H9 (cell line): ENCODE results near the gene MAP3K12. TPM values are rescaled to one million over a fixed set of nuclear protein-coding genes. Genes with fewer than 3 reads are reported as not detected.
A peak's percentile ranks its signal among the peaks of the same experiment; 100 is the strongest.

Experiments
- DNase-seq: peaks from one replicate; pipeline ENCODE4 v3.0.0-alpha.2; 2017
- H2AFZ ChIP-seq: one replicate; pipeline ENCODE4 v1.6.1; 2013; ENCODE audit warnings: mild to moderate bottlenecking, low read length, control low read depth, moderate library complexity
- H2AK5ac ChIP-seq: 2 replicates; pipeline ENCODE4 v1.6.1; 2013; ENCODE audit warnings: low read length, control low read depth, mixed read lengths; ENCODE audit not compliant: insufficient read length
- H2BK120ac ChIP-seq: one replicate; pipeline ENCODE4 v1.6.1; 2013; ENCODE audit warnings: low read depth, mild to moderate bottlenecking, low read length, control low read depth, inconsistent platforms; ENCODE audit not compliant: poor library complexity, severe bottlenecking
- H2BK12ac ChIP-seq: 2 replicates; pipeline ENCODE4 v1.6.1; 2013; ENCODE audit warnings: low read length, control low read depth, mixed read lengths, low read depth; ENCODE audit not compliant: insufficient read length
- H2BK15ac ChIP-seq: 2 replicates; pipeline ENCODE4 v1.6.1; 2013; ENCODE audit warnings: low read depth, low read length, control low read depth
- H2BK20ac ChIP-seq: one replicate; pipeline ENCODE4 v1.6.1; 2013; ENCODE audit warnings: low read depth, mild to moderate bottlenecking, low read length, control low read depth, inconsistent platforms; ENCODE audit not compliant: poor library complexity, severe bottlenecking
- H2BK5ac ChIP-seq: 2 replicates; pipeline ENCODE4 v1.6.1; 2013; ENCODE audit warnings: low read length, control low read depth, mixed read lengths; ENCODE audit not compliant: insufficient read length
- H3K14ac ChIP-seq: 2 replicates; pipeline ENCODE4 v1.6.1; 2013; ENCODE audit warnings: low read length, control low read depth; ENCODE audit not compliant: insufficient read depth
- H3K18ac ChIP-seq: 2 replicates; pipeline ENCODE4 v1.6.1; 2013; ENCODE audit warnings: low read depth, mild to moderate bottlenecking, mixed read lengths, low read length, control low read depth; ENCODE audit not compliant: insufficient read length
- H3K23ac ChIP-seq: 2 replicates; pipeline ENCODE4 v1.6.1; 2013; ENCODE audit warnings: low read length, control low read depth, mixed read lengths, low read depth; ENCODE audit not compliant: insufficient read length
- H3K23me2 ChIP-seq: 2 replicates; pipeline ENCODE4 v1.6.1; 2013; ENCODE audit warnings: low read depth, mild to moderate bottlenecking, mixed read lengths, low read length, control low read depth; ENCODE audit not compliant: insufficient read length, poor library complexity, severe bottlenecking
- H3K27ac ChIP-seq: 2 replicates; pipeline ENCODE4 v1.5.1; 2013; ENCODE audit warnings: low read length, control low read depth, mixed read lengths, low read depth; ENCODE audit not compliant: insufficient read length
- H3K27me3 ChIP-seq: 2 replicates; pipeline ENCODE4 v1.6.1; 2013; ENCODE audit warnings: low read length, control low read depth, inconsistent platforms; ENCODE audit not compliant: insufficient read depth
- H3K4ac ChIP-seq: 2 replicates; pipeline ENCODE4 v1.6.1; 2013; ENCODE audit warnings: low read depth, mild to moderate bottlenecking, control low read depth, inconsistent platforms, low read length, moderate library complexity
- H3K4me1 ChIP-seq: 2 replicates; pipeline ENCODE4 v1.6.1; 2013; ENCODE audit warnings: low read length, control low read depth, inconsistent platforms; ENCODE audit not compliant: insufficient read depth
- H3K4me2 ChIP-seq: 2 replicates; pipeline ENCODE4 v1.6.1; 2013; ENCODE audit warnings: low read length, control low read depth, mixed read lengths; ENCODE audit not compliant: insufficient read length, insufficient read depth
- H3K56ac ChIP-seq: 2 replicates; pipeline ENCODE4 v1.6.1; 2013; ENCODE audit warnings: low read depth, mild to moderate bottlenecking, mixed read lengths, low read length, control low read depth; ENCODE audit not compliant: insufficient read length
- H3K79me1 ChIP-seq: 2 replicates; pipeline ENCODE4 v1.6.1; 2013; ENCODE audit warnings: low read depth, mild to moderate bottlenecking, moderate library complexity, low read length, control low read depth, inconsistent platforms; ENCODE audit not compliant: insufficient read depth, poor library complexity, severe bottlenecking
- H3K79me2 ChIP-seq: 2 replicates; pipeline ENCODE4 v1.6.1; 2013; ENCODE audit warnings: low read length, control low read depth, inconsistent platforms; ENCODE audit not compliant: insufficient read depth
- H3K9ac ChIP-seq: 2 replicates; pipeline ENCODE4 v1.6.1; 2013; ENCODE audit warnings: low read length, control low read depth, mixed read lengths; ENCODE audit not compliant: insufficient read length; ENCODE audit errors: extremely low read depth
- H3K9me3 ChIP-seq: one replicate; pipeline ENCODE4 v1.6.1; 2013; ENCODE audit warnings: low read depth, low read length, inconsistent platforms; ENCODE audit not compliant: control insufficient read depth
- H3T11ph ChIP-seq: one replicate; pipeline ENCODE4 v1.6.1; 2013; ENCODE audit warnings: mild to moderate bottlenecking, low read length, control low read depth, inconsistent platforms
- H4K20me1 ChIP-seq: one replicate; pipeline ENCODE4 v1.6.1; 2013; ENCODE audit not compliant: control insufficient read depth, insufficient read length, insufficient read depth
- H4K5ac ChIP-seq: 2 replicates; pipeline ENCODE4 v1.6.1; 2013; ENCODE audit warnings: low read depth, mild to moderate bottlenecking, mixed read lengths, low read length, control low read depth; ENCODE audit not compliant: insufficient read length
- H4K8ac ChIP-seq: replicated peaks from 2 replicates; pipeline ENCODE4 v1.6.1; 2013; ENCODE audit warnings: low read length, control low read depth, mixed read lengths, low read depth; ENCODE audit not compliant: insufficient read length
- H4K91ac ChIP-seq: 2 replicates; pipeline ENCODE4 v1.6.1; 2013; ENCODE audit warnings: low read depth, mild to moderate bottlenecking, moderate library complexity, mixed read lengths, low read length, control low read depth; ENCODE audit not compliant: insufficient read length
- H3K27ac Mint-ChIP-seq, 3 experiments: 2 replicates in 2 of 3; 3 replicates in 1 of 3; pipeline ENCODE4 v1.8.0; 2020 to 2021; ENCODE audit warnings: mixed read lengths in 3 of 3, mild to moderate bottlenecking in 1 of 3, moderate library complexity in 1 of 3
- H3K27me3 Mint-ChIP-seq: 2 replicates; pipeline ENCODE4 v1.8.0; 2021; ENCODE audit warnings: low read depth, mild to moderate bottlenecking, moderate library complexity, mixed read lengths
- H3K36me3 Mint-ChIP-seq, 3 experiments: 2 replicates in 2 of 3; 3 replicates in 1 of 3; pipeline ENCODE4 v1.8.0; 2020 to 2021; ENCODE audit warnings: low read depth in 3 of 3, mixed read lengths in 3 of 3; ENCODE audit not compliant: insufficient read depth in 1 of 3
- H3K4me1 Mint-ChIP-seq, 2 experiments: 2 replicates each; pipeline ENCODE4 v1.8.0; 2020; ENCODE audit warnings: mixed read lengths in 2 of 2
- H3K4me3 Mint-ChIP-seq, 2 experiments: 2 replicates in 1 of 2; 3 replicates in 1 of 2; pipeline ENCODE4 v1.8.0; 2020 to 2021; ENCODE audit warnings: mild to moderate bottlenecking in 2 of 2, mixed read lengths in 2 of 2, moderate library complexity in 1 of 2
- H3K9me3 Mint-ChIP-seq, 2 experiments: 2 replicates in 1 of 2; 3 replicates in 1 of 2; pipeline ENCODE4 v1.8.0; 2020; ENCODE audit warnings: mild to moderate bottlenecking in 2 of 2, mixed read lengths in 2 of 2, moderate library complexity in 1 of 2
- WGBS: extraction: QIAGEN DNeasy Blood & Tissue Kit; methylation state at CpG from one replicate; pipeline ENCODE4 v1.1.7; 2013; ENCODE audit warnings: missing lambda C conversion rate, low lambda C conversion rate, mixed read lengths; ENCODE audit not compliant: insufficient read length; ENCODE audit errors: extremely low coverage; 5-methylcytosine and 5-hydroxymethylcytosine counted together
- total RNA-seq: library from RNA; stranded (reverse); gene quantifications from 2 replicates; pipeline ENCODE4 v1.2.1, GENCODE V29; 2021
- TF ChIP-seq, protein P1 (sequence below): fragments of 200-600 bp; sonication (generic); conservative IDR thresholded peaks from 3 replicates; pipeline ENCODE4 v1.8.0; 2021; ENCODE audit warnings: antibody characterized with exemption, mild to moderate bottlenecking

MAP3K12 gene
- total RNA-seq, 1 experiment from 2014 or later = 22.3 TPM

DNA sequence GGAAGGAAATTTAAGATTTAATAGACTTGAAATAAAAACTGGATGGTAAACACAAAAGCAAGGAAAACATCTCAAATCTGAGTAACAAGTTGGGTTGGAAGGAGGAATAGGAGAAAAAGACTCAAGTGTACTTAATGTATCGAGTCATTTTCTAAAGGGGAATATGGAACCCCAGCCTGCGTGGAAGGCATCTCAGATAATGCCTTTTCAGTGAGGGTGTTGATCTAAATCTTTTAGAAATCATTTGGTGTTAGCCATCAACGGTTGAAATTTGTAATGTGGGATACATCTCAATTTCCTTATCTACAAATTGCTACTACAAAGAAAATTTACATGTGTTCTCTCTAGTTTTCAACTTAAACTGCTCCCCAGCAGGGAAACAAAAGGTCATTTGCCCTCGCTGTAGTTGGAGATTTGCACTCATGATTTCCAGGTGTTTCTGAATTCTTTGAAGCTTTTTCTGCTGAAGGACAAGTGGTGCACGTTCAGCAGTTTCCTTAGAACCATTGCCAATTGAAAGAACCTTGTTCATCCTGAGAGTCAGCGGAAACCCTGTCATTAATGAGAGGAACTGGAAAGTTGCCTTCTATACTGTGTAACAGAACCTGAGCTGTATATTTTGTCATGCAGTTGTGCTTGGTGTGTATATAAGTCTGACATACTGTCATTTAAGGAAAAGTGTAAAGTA is 45.2 kb downstream of the MAP3K12 start:
- H2BK120ac ChIP-seq = no peak overlapping the region
- H3T11ph ChIP-seq = no peak overlapping the region
- no peak overlapping the region for H3K4ac ChIP-seq
- H2AFZ ChIP-seq = no peak overlapping the region
- no peaks in the 10 kb centered on the region for H3K23me2 ChIP-seq
- no peak overlapping the region for H2AK5ac ChIP-seq
- no peaks in the 10 kb centered on the region for H3K4me1 ChIP-seq
- H3K27ac ChIP-seq = no peak overlapping the region
- peaks cover 20 to 38% of the 10 kb centered on the region in 2 experiments for H3K4me1 Mint-ChIP-seq
- no peaks in the 10 kb centered on the region for H3K9me3 ChIP-seq
- no peak overlapping the region for H4K5ac ChIP-seq
- H3K4me2 ChIP-seq = peak overlapping the region; percentile 7
- no peak overlapping the region for H3K9ac ChIP-seq
- no peak overlapping the region for H4K91ac ChIP-seq
- H3K36me3 Mint-ChIP-seq = peaks cover 46 to 63% (median 60%) of the 10 kb centered on the region in 3 experiments
- H3K27me3 Mint-ChIP-seq = no peaks in the 10 kb centered on the region
- peaks cover 23% of the 10 kb centered on the region for H3K79me2 ChIP-seq
- H3K56ac ChIP-seq = no peak overlapping the region
- H2BK20ac ChIP-seq = no peak overlapping the region
- peaks cover 3% of the 10 kb centered on the region for H3K79me1 ChIP-seq
- no peaks in the 10 kb centered on the region for H3K27me3 ChIP-seq
- no peak overlapping the region for H3K14ac ChIP-seq
- no peaks in the 10 kb centered on the region for H4K20me1 ChIP-seq
- WGBS = no CpG with 5 or more reads among the region's 6 CpGs
- H3K27ac Mint-ChIP-seq = peak overlapping the region in 2 of 3 experiments; percentile 49 to 87; a peak in 4 of 7 replicates
- H4K8ac ChIP-seq = no peak overlapping the region
- H3K23ac ChIP-seq = no peak overlapping the region
- no peak overlapping the region for H2BK15ac ChIP-seq
- H2BK5ac ChIP-seq = no peak overlapping the region
- no peak for DNase-seq
- no peak overlapping the region for H2BK12ac ChIP-seq
- H3K4me3 Mint-ChIP-seq = peak overlapping the region; percentile 97
- no peaks in the 10 kb centered on the region; a peak in 1 of 5 replicates for H3K9me3 Mint-ChIP-seq
- TF ChIP-seq, protein P1, sequence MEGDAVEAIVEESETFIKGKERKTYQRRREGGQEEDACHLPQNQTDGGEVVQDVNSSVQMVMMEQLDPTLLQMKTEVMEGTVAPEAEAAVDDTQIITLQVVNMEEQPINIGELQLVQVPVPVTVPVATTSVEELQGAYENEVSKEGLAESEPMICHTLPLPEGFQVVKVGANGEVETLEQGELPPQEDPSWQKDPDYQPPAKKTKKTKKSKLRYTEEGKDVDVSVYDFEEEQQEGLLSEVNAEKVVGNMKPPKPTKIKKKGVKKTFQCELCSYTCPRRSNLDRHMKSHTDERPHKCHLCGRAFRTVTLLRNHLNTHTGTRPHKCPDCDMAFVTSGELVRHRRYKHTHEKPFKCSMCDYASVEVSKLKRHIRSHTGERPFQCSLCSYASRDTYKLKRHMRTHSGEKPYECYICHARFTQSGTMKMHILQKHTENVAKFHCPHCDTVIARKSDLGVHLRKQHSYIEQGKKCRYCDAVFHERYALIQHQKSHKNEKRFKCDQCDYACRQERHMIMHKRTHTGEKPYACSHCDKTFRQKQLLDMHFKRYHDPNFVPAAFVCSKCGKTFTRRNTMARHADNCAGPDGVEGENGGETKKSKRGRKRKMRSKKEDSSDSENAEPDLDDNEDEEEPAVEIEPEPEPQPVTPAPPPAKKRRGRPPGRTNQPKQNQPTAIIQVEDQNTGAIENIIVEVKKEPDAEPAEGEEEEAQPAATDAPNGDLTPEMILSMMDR = no peak
- no peak overlapping the region for H3K18ac ChIP-seq
